ENCODE results near the gene EFCAB6. TPM values are rescaled to one million over a fixed set of nuclear protein-coding genes. Genes with fewer than 3 reads are reported as not detected.

The EFCAB6 gene
- total and polyA plus RNA-seq, 4 donors: 1.7 to 15.4 (median 7.6) TPM

DNA sequence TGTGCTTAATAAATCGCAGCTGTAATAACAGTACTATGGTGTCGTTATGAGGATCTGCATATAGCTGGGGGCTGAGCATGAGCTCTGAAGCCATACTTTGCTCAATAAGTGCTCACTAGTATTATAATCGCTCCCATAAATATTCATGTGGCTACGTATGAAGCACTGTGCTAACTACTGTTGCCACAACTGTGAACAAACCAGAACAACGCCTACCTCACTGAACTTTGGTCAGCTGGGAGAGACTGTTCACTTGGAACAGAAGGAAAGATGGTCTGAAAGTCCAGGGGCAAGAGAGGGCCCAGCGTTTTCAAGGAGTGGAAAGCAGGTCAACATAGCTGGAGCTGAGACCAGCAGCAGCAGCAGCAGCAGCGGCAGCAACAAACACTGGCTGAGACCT is 141.6 kb downstream of the EFCAB6 start:
- H3K4me3 ChIP-seq: no peak overlapping the region
- no peak overlapping the region for H3K9ac ChIP-seq (ENCODE audit: insufficient read depth in 1 of 2, low read length in 2 of 2)
- H3K27ac ChIP-seq (ENCODE audit: low read depth in 1 of 2, low read length in 1 of 2): no peak overlapping the region
- H3K36me3 ChIP-seq (ENCODE audit: control insufficient read depth in 4 of 4, insufficient read depth in 4 of 4, low read length in 4 of 4): no peaks in the 10 kb centered on the region
- H3K9me3 ChIP-seq (ENCODE audit: control insufficient read depth in 4 of 4, insufficient read depth in 3 of 4, low read length in 3 of 4): peaks cover 0 to 2% (median 0%) of the 10 kb centered on the region in 4 donors
- DNase-seq (no peak), ATAC-seq (ENCODE audit: insufficient read depth, low FRiP score) (no peak)
- TF ChIP-seq, protein P1, sequence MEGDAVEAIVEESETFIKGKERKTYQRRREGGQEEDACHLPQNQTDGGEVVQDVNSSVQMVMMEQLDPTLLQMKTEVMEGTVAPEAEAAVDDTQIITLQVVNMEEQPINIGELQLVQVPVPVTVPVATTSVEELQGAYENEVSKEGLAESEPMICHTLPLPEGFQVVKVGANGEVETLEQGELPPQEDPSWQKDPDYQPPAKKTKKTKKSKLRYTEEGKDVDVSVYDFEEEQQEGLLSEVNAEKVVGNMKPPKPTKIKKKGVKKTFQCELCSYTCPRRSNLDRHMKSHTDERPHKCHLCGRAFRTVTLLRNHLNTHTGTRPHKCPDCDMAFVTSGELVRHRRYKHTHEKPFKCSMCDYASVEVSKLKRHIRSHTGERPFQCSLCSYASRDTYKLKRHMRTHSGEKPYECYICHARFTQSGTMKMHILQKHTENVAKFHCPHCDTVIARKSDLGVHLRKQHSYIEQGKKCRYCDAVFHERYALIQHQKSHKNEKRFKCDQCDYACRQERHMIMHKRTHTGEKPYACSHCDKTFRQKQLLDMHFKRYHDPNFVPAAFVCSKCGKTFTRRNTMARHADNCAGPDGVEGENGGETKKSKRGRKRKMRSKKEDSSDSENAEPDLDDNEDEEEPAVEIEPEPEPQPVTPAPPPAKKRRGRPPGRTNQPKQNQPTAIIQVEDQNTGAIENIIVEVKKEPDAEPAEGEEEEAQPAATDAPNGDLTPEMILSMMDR (IDR thresholded peaks at IDR 0.05; ENCODE audit: control extremely low read depth, extremely low read depth): no peak
- no peaks in the 10 kb centered on the region for H3K27me3 ChIP-seq (ENCODE audit: control insufficient read depth in 3 of 3, insufficient read depth in 3 of 3, low read length in 2 of 3)
- H3K4me1 ChIP-seq (ENCODE audit: control insufficient read depth in 5 of 5, insufficient read depth in 5 of 5, low read length in 5 of 5): no peaks in the 10 kb centered on the region
- WGBS, 2 donors: 92 to 94% methylated on average over 7 of the region's 7 CpGs

DNA sequence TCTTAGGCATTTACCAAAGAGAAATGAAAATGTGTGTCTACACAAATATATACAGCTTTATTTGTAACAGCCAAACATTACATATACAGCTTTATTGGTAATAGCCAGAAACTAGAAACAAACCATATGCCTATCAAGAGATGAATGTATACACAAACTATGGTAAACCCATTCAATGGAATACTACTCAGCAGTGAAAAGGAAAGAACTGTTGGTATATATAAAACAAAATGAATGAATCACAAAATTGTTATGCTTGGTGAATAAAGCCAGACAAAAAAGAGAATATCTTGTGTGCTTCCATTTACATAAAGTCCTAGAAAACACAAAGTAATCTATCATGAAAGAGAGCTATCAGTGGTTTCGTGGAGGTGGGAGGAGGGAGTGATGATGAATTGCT is 142.9 kb downstream of the EFCAB6 start:
- ATAC-seq (ENCODE audit: insufficient read depth, low FRiP score) (no peak), DNase-seq (no peak)
- Histone ChIP-seq H3K4me1 (ENCODE audit: control insufficient read depth in 5 of 5, insufficient read depth in 5 of 5, low read length in 5 of 5) (no peaks in the 10 kb centered on the region), H3K27me3 (ENCODE audit: control insufficient read depth in 3 of 3, insufficient read depth in 3 of 3, low read length in 2 of 3) (no peaks in the 10 kb centered on the region), H3K27ac (ENCODE audit: low read depth in 1 of 2, low read length in 1 of 2) (no peak overlapping the region), H3K36me3 (ENCODE audit: control insufficient read depth in 4 of 4, insufficient read depth in 4 of 4, low read length in 4 of 4) (no peaks in the 10 kb centered on the region), H3K4me3 (no peak overlapping the region), H3K9me3 (ENCODE audit: control insufficient read depth in 4 of 4, insufficient read depth in 3 of 4, low read length in 3 of 4) (no peaks in the 10 kb centered on the region), H3K9ac (ENCODE audit: insufficient read depth in 1 of 2, low read length in 2 of 2) (no peak overlapping the region)
- WGBS, 2 donors: 46 to 47% methylated on average over 1 of the region's 1 CpG
- TF ChIP-seq, protein P1 (IDR thresholded peaks at IDR 0.05; ENCODE audit: control extremely low read depth, extremely low read depth): no peak

DNA sequence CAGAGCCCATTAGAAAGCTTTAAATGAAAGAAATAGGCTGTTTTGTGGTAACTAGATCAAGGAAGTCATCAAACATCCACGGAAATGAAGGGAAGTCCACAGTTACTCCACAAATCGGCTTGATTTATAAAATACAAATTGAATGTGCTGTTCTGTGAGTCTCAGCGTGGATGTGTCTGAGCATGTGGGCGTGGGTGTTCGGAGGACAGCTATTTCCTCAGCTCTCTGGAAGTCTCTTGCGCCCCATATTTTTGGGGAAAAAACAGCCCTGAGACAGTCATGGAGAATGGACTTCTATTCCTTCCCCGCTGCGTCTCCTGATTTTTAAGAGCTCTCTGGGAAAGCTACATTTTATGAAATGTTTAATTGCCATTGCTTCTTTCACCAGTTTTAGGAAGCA is 144.4 kb downstream of the EFCAB6 start:
- H3K9ac ChIP-seq (ENCODE audit: insufficient read depth in 1 of 2, low read length in 2 of 2): no peak overlapping the region
- no peak overlapping the region for H3K4me3 ChIP-seq
- TF ChIP-seq, protein P1 (IDR thresholded peaks at IDR 0.05; ENCODE audit: control extremely low read depth, extremely low read depth): no peak
- WGBS, 2 donors: 81 to 87% methylated on average over 8 of the region's 8 CpGs
- no peaks in the 10 kb centered on the region for H3K36me3 ChIP-seq (ENCODE audit: control insufficient read depth in 4 of 4, insufficient read depth in 4 of 4, low read length in 4 of 4)
- ATAC-seq (ENCODE audit: insufficient read depth, low FRiP score): no peak
- no peaks in the 10 kb centered on the region for H3K4me1 ChIP-seq (ENCODE audit: control insufficient read depth in 5 of 5, insufficient read depth in 5 of 5, low read length in 5 of 5)
- no peaks in the 10 kb centered on the region for H3K27me3 ChIP-seq (ENCODE audit: control insufficient read depth in 3 of 3, insufficient read depth in 3 of 3, low read length in 2 of 3)
- no peak overlapping the region for H3K27ac ChIP-seq (ENCODE audit: low read depth in 1 of 2, low read length in 1 of 2)
- no peak for DNase-seq
- H3K9me3 ChIP-seq (ENCODE audit: control insufficient read depth in 4 of 4, insufficient read depth in 3 of 4, low read length in 3 of 4): no peaks in the 10 kb centered on the region

DNA sequence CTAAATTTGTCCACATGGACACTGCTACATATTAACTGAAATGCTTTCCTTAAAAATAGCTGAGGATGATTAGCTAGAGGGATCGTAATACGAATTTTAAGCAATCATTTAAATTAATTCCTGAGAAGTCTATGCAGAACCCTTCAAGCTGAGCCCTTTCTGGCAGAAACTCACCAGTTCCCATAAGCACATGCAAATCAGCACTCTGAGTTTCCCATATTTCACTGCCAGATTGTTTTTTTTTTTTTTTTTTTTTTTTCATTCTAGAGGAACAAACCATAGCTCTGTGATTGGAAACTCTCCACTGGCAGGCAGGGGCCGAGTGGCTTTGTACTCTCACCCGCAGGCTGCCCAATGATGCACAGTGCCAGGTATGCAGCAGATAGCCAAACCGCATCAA is 145.6 kb downstream of the EFCAB6 start:
- Histone ChIP-seq H3K27ac (ENCODE audit: low read depth in 1 of 2, low read length in 1 of 2) (no peak overlapping the region), H3K27me3 (ENCODE audit: control insufficient read depth in 3 of 3, insufficient read depth in 3 of 3, low read length in 2 of 3) (no peaks in the 10 kb centered on the region), H3K4me1 (ENCODE audit: control insufficient read depth in 5 of 5, insufficient read depth in 5 of 5, low read length in 5 of 5) (no peaks in the 10 kb centered on the region), H3K4me3 (no peak overlapping the region), H3K36me3 (ENCODE audit: control insufficient read depth in 4 of 4, insufficient read depth in 4 of 4, low read length in 4 of 4) (no peaks in the 10 kb centered on the region), H3K9ac (ENCODE audit: insufficient read depth in 1 of 2, low read length in 2 of 2) (no peak overlapping the region), H3K9me3 (ENCODE audit: control insufficient read depth in 4 of 4, insufficient read depth in 3 of 4, low read length in 3 of 4) (no peaks in the 10 kb centered on the region)
- ATAC-seq (ENCODE audit: insufficient read depth, low FRiP score): no peak
- TF ChIP-seq, protein P1 (IDR thresholded peaks at IDR 0.05; ENCODE audit: control extremely low read depth, extremely low read depth): no peak
- WGBS, 2 donors: 89 to 91% methylated on average over 5 of the region's 5 CpGs
- DNase-seq: no peak
